Heart left ventricle (tissue), 13 donors: ENCODE results near the gene PRSS36.

ENCODE experiments used
- CTCF ChIP-seq, 12 donors: fragments of 200-600 bp; sonication (generic) in 4 of 12; IDR thresholded peaks; one replicate each; pipeline versions ENCODE4 v1.5.0 to v1.8.0; 2018 to 2022; ENCODE audit warnings: antibody characterized with exemption in 12 of 12, mild to moderate bottlenecking in 5 of 12
- POLR2A ChIP-seq, 2 donors: fragments of 450-650 bp; IDR thresholded peaks; one replicate each; pipeline ENCODE4 v1.6.1; 2017; ENCODE audit warnings: antibody characterized with exemption in 2 of 2, mild to moderate bottlenecking in 2 of 2, moderate library complexity in 2 of 2
- donor health status: ischemic (EF 13 %, LVEDD 7.1; RV severe dilation, severe dysfunction).
- donor health status: DM: no; HTN: yes; CAD: no.
- donor health status: DM: no; HTN: no; CAD: no.
- donor health status: ischemic (EF 25% LVEDD 6.9; RV normal size, moderate dysfunction).
- donor health status: ischemic (EF 25% LVEDD 5.7; RV mildly dilated, moderate dysfunction).
- donor health status: ischemic (EF 35%, LVEDD 5.7; RV mildly dilated, moderate dysfunction).
- donor health status: nonischemic (EF 11% LVEDD 7.7; RV severe dilation, severe dysfunction).
- donor health status: DM: yes; HTN: yes; CAD: no.
- donor health status: PGD.
- donor health status: ischemic (EF 29% LVEDD 5.4; RV normal size, mild dysfunction).
- donor health status: nonischemic (EF 23%, LVEDD 6.1; RV moderate dilation, normal function).

GRCh38 chr16:31106509-31107464 is 43.1 kb downstream of the PRSS36 start:
- TF ChIP-seq CTCF (IDR thresholded peaks at IDR 0.05) (no peak), POLR2A (IDR thresholded peaks at IDR 0.05) (no peak)
